Measurements from ENCODE around the gene DEPP1. TPM values are rescaled to one million over a fixed set of nuclear protein-coding genes. Genes with fewer than 3 reads are reported as not detected.
A peak's percentile ranks its signal among the peaks of the same experiment; 100 is the strongest.

The DEPP1 gene
- total and polyA plus RNA-seq, 2 of the 4 experiments (the other 2 are of a cell fraction): 13.6 to 30.0 TPM

DNA sequence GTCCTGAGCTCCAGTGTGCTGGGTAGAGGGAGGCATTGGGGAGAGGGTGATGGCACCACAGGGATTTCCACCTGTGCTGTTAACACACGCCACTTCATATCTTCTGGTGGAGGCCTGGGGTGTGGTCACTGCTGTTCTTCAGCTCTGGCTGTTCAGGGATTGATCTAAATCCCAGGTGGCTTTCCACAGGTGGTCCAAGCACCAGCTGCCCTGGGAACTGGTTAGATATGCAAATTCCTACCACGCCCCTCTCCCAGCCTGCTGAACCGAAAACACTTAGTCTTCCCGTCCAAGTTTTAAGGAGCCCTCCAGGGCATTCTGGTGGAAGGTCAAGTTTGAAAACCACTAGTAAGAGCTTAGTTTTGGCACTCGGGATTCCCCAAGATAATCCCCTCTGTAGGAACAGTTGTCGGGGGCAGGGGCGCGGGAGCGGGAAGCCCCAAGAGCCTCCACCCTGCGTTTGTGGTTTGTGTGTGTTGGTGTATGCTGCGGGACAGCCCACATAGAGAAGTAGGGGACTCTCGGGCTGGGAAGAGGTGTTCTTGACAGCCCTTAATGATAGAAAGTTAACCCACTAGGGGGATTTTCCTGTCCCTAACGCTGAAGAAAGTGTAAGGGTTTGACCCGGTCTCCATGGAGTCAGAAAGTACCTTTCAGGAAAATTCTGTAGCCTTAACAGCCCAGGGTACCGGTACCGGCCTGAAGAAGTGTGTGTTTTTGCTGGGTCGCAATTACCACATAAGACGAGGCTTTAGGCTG, 5.1 kb downstream of the DEPP1 start:
- H2AFZ ChIP-seq (replicated peaks; ENCODE audit: low read length, poor library complexity): peak overlapping the region; percentile 98
- dilution Hi-C loops (cut with HindIII; ENCODE audit: low sequenced_read_pairs, unreplicated experiment) (no loop called here), intact Hi-C loops (cut with micrococcal nuclease) (no loop called here), in situ Hi-C loops (cut with MboI; ENCODE audit: low sequenced_read_pairs) (no loop called here)
- peaks cover 25% of the 10 kb centered on the region; the same call in 1 of the 2 replicates for H3K36me3 ChIP-seq (ENCODE audit: control insufficient read depth, insufficient read depth, low read length)
- ChIA-PET POLR2A (ENCODE audit: unreplicated experiment) (no interaction called here), CTCF (no interaction called here)
- no peak overlapping the region for H3K23ac ChIP-seq (ENCODE audit: low read depth, low read length)
- H4K91ac ChIP-seq (ENCODE audit: insufficient read depth, low read depth, low read length): peak overlapping the region; percentile 50; the same call in 1 of the 2 replicates
- H3K9me3 ChIP-seq (ENCODE audit: control insufficient read depth, insufficient read depth, low read length): no peaks in the 10 kb centered on the region
- no peak overlapping the region for H3K4me2 ChIP-seq (ENCODE audit: low read depth, low read length)
- H4K20me1 ChIP-seq (ENCODE audit: insufficient read depth, low read length): no peaks in the 10 kb centered on the region; the same call in 1 of the 2 replicates
- no peak overlapping the region for H2BK5ac ChIP-seq (ENCODE audit: low read depth, low read length, poor library complexity, severe bottlenecking)
- no peaks in the 10 kb centered on the region for H3K27me3 ChIP-seq (ENCODE audit: control insufficient read depth, insufficient read depth, low read length)
- no peak for ATAC-seq (ENCODE audit: low read depth)
- no peak overlapping the region for H3K9ac ChIP-seq (ENCODE audit: low read depth, low read length)
- peak overlapping the region in 1 of 2 experiments; percentile 94; a peak in 1 of 4 replicates for H4K8ac ChIP-seq (ENCODE audit: low read depth in 2 of 2, low read length in 2 of 2)
- no peak overlapping the region; the same call in 1 of the 2 replicates for H3K4ac ChIP-seq (ENCODE audit: low read depth, low read length)
- no peak overlapping the region for H3K18ac ChIP-seq (ENCODE audit: low read depth, low read length)
- peak overlapping the region; percentile 73; the same call in 2 of the 3 replicates for H2BK15ac ChIP-seq (ENCODE audit: low read depth, low read length)
- no peak for TF ChIP-seq MXI1 (IDR thresholded peaks at IDR 0.05; ENCODE audit: borderline replicate concordance, low read depth, low read length)
- TF ChIP-seq FOS (IDR thresholded peaks at IDR 0.05; ENCODE audit: low read depth, low read length): no peak
- H3K27ac ChIP-seq (ENCODE audit: insufficient read depth, low read length): no peak overlapping the region
- H2BK120ac ChIP-seq (ENCODE audit: low read depth, low read length): no peak overlapping the region
- WGBS, 2 experiments (ENCODE audit: extremely low coverage in 2 of 2, insufficient read length in 1 of 2): no CpG with 5 or more reads among the region's 18 CpGs
- no peak overlapping the region for H2BK20ac ChIP-seq (ENCODE audit: low read depth, low read length)
- H3K14ac ChIP-seq (replicated peaks; ENCODE audit: low read depth, low read length): no peak overlapping the region
- peaks cover 3 to 48% of the 10 kb centered on the region in 2 experiments; a peak in 3 of 4 replicates for H3K79me1 ChIP-seq (ENCODE audit: low read depth in 1 of 2, low read length in 2 of 2)
- no peak overlapping the region; the same call in 1 of the 2 replicates for H4K5ac ChIP-seq (ENCODE audit: low read depth, low read length)
- H2AK9ac ChIP-seq (replicated peaks; ENCODE audit: low read depth, low read length, poor library complexity): peak overlapping the region; percentile 98
- BruUV-seq (replicated peaks): no TSS peak
- peak overlapping the region; percentile 86; the same call in 1 of the 2 replicates for H2AK5ac ChIP-seq (ENCODE audit: low read depth, low read length)
- H3K9me1 ChIP-seq (ENCODE audit: insufficient read depth, low read length): peaks cover 18% of the 10 kb centered on the region
- H3K4me3 ChIP-seq (ENCODE audit: insufficient read depth, low read depth, low read length): no peak overlapping the region
- peaks cover 34% of the 10 kb centered on the region for H3K4me1 ChIP-seq (ENCODE audit: control insufficient read depth, insufficient read depth, low read length)
- no peak for DNase-seq
- H3K56ac ChIP-seq (ENCODE audit: extremely low read depth, insufficient read depth, low read length): no peak overlapping the region

Measured in IMR-90 (cell line).